Transverse colon (tissue), 4 donors: ENCODE data around the gene GDF7. TPM values are rescaled to one million over a fixed set of nuclear protein-coding genes. Genes with fewer than 3 reads are reported as not detected.

Experiments
- DNase-seq: peaks from one replicate; pipeline ENCODE4 v3.0.0-alpha.2; 2019
- H3K27ac ChIP-seq, 4 donors: fragments of 200-600 bp; sonication (generic); 2 replicates each; pipeline ENCODE4 v1.5.1; 2016 to 2018; ENCODE audit warnings: inconsistent platforms in 4 of 4
- H3K27me3 ChIP-seq: fragments of 200-600 bp; sonication (generic); 2 replicates; pipeline ENCODE4 v1.5.1; 2017; ENCODE audit warnings: inconsistent platforms
- H3K36me3 ChIP-seq, 4 donors: fragments of 200-600 bp; sonication (generic); 2 replicates each; pipeline ENCODE4 v1.5.1; 2017 to 2019; ENCODE audit warnings: inconsistent platforms in 4 of 4
- H3K4me1 ChIP-seq, 4 donors: fragments of 200-600 bp; sonication (generic); 2 replicates each; pipeline ENCODE4 v1.5.1; 2017 to 2020; ENCODE audit warnings: inconsistent platforms in 4 of 4
- H3K4me3 ChIP-seq, 4 donors: fragments of 200-600 bp; sonication (generic); 1 replicate in 1 of 4; 2 replicates in 3 of 4; pipeline versions ENCODE4 v1.5.1 to v1.6.1; 2017 to 2019; ENCODE audit warnings: inconsistent platforms in 4 of 4
- H3K9me3 ChIP-seq, 2 donors: fragments of 200-600 bp; sonication (generic); 2 replicates each; pipeline ENCODE4 v1.5.1; 2017 to 2019; ENCODE audit warnings: inconsistent platforms in 2 of 2
- CTCF ChIP-seq, 5 experiments: fragments of 200-600 bp in 3 of 5; fragments of 450-650 bp in 2 of 5; sonication (generic) in 3 of 5; IDR thresholded peaks; 1 replicate in 2 of 5; 2 replicates in 3 of 5; pipeline ENCODE4 v1.5.1; 2016 to 2017; ENCODE audit warnings: antibody characterized with exemption in 5 of 5, inconsistent platforms in 3 of 5, mild to moderate bottlenecking in 2 of 5, moderate library complexity in 1 of 5
- EP300 ChIP-seq: sonication (generic); formaldehyde crosslinking; IDR thresholded peaks from one replicate; pipeline ENCODE4 v1.6.1; 2017; ENCODE audit warnings: antibody characterized with exemption, low read depth
- POLR2A ChIP-seq: fragments of 450-650 bp; IDR thresholded peaks from one replicate; pipeline ENCODE4 v1.6.1; 2016; ENCODE audit warnings: antibody characterized with exemption, mild to moderate bottlenecking, moderate library complexity
- POLR2AphosphoS5 ChIP-seq, 3 donors: sonication (generic); formaldehyde crosslinking; IDR thresholded peaks; one replicate each; pipeline ENCODE4 v1.6.1; 2016; ENCODE audit warnings: antibody characterized with exemption in 3 of 3
- WGBS, 2 donors: methylation state at CpG; one replicate each; pipeline ENCODE4 v1.1.5; 2018; ENCODE audit warnings: low coverage in 1 of 2; 5-methylcytosine and 5-hydroxymethylcytosine counted together
- in situ Hi-C, 4 donors: fragments of 200-750 bp; cut with MboI; loops; one replicate each; pipeline versions ENCODE4 v1.15.0 to v1.15.1; 2017; ENCODE audit warnings: low sequenced_read_pairs in 3 of 4, low pct_ligation_motif_present in 1 of 4, low pct_unique_long_range_greater_than_20kb in 1 of 4
- intact Hi-C: fragments of 100-400 bp; cut with DNase I; formaldehyde crosslinking; loops from one replicate; pipeline ENCODE4 v1.15.1; 2023; ENCODE audit warnings: low total_unique reads
- total RNA-seq, 4 donors: library from RNA; depleted of rRNA; stranded (reverse); fragments of >200 nt; gene quantifications; one replicate each; pipeline ENCODE4 v1.1.0, GENCODE V29; 2016

Gene GDF7
- total RNA-seq, 4 donors from 2014 or later: 0.20 to 1.1 (median 0.58) TPM

- H3K36me3 ChIP-seq: no peaks in the 10 kb centered on the region
- in situ Hi-C loops (no loop called here), intact Hi-C loops (no loop called here)
- no peak for TF ChIP-seq POLR2A
- TF ChIP-seq EP300: no peak
- TF ChIP-seq POLR2AphosphoS5 (IDR thresholded peaks at IDR 0.05): no peak
- no peak for TF ChIP-seq CTCF (IDR thresholded peaks at IDR 0.05)
- peaks cover 33% of the 10 kb centered on the region for H3K27me3 ChIP-seq
- 63% methylated on average over 6 of the region's 6 CpGs; no CpG with 5 or more reads in 1 of the 2 donors for WGBS, 2 donors
- no peak overlapping the region for H3K4me3 ChIP-seq
- no peaks in the 10 kb centered on the region for H3K9me3 ChIP-seq
- peaks cover 8 to 25% (median 14%) of the 10 kb centered on the region in 4 donors for H3K4me1 ChIP-seq
- peak overlapping the region; percentile 15 to 60 (median 40) for H3K27ac ChIP-seq
- peak; percentile 72 for DNase-seq
Observed at GRCh38 chr2:20675701-20676352, 8.9 kb downstream of the GDF7 start.

GRCh38 chr2:20676353-20677215 lies 9.6 kb downstream of the GDF7 start:
- Histone ChIP-seq H3K27ac (peak overlapping the region; percentile 15 to 60 (median 40)), H3K4me3 (no peak overlapping the region), H3K9me3 (no peaks in the 10 kb centered on the region), H3K36me3 (no peaks in the 10 kb centered on the region), H3K27me3 (peaks cover 25% of the 10 kb centered on the region), H3K4me1 (peaks cover 8 to 24% (median 14%) of the 10 kb centered on the region in 4 donors)
- WGBS, 2 donors: 68% methylated on average over 12 of the region's 12 CpGs; no CpG with 5 or more reads in 1 of the 2 donors
- DNase-seq: peak; percentile 56
- in situ Hi-C loops: no loop called here
- peak in 4 of 5 experiments; percentile 31 to 63 (median 37) for TF ChIP-seq CTCF (IDR thresholded peaks at IDR 0.05)
- TF ChIP-seq POLR2AphosphoS5 (IDR thresholded peaks at IDR 0.05): peak in 1 of 3 donors; percentile 23
- TF ChIP-seq POLR2A: no peak
- no peak for TF ChIP-seq EP300
- intact Hi-C loops: no loop called here

GRCh38 chr2:20677301-20678085 lies 10.5 kb downstream of the GDF7 start:
- intact Hi-C loops (no loop called here), in situ Hi-C loops (no loop called here)
- no peak for DNase-seq
- TF ChIP-seq EP300: no peak
- no peak for TF ChIP-seq POLR2A
- no peak for TF ChIP-seq POLR2AphosphoS5 (IDR thresholded peaks at IDR 0.05)
- TF ChIP-seq CTCF (IDR thresholded peaks at IDR 0.05): no peak
- Histone ChIP-seq H3K9me3 (no peaks in the 10 kb centered on the region), H3K27ac (peak overlapping the region in 1 of 4 donors; percentile 5), H3K36me3 (no peaks in the 10 kb centered on the region), H3K27me3 (peaks cover 16% of the 10 kb centered on the region), H3K4me1 (peaks cover 8 to 20% (median 14%) of the 10 kb centered on the region in 4 donors), H3K4me3 (no peak overlapping the region)
- 79 to 87% methylated on average over 4 to 15 of the region's 15 CpGs for WGBS, 2 donors

- Histone ChIP-seq H3K27ac (peak overlapping the region in 1 of 4 donors; percentile 5), H3K36me3 (no peaks in the 10 kb centered on the region), H3K4me1 (peaks cover 8 to 20% (median 14%) of the 10 kb centered on the region in 4 donors), H3K27me3 (peaks cover 11% of the 10 kb centered on the region), H3K9me3 (no peaks in the 10 kb centered on the region), H3K4me3 (no peak overlapping the region)
- DNase-seq: no peak
- no peak for TF ChIP-seq EP300
- TF ChIP-seq POLR2A: no peak
- TF ChIP-seq CTCF (IDR thresholded peaks at IDR 0.05): no peak
- no peak for TF ChIP-seq POLR2AphosphoS5 (IDR thresholded peaks at IDR 0.05)
- in situ Hi-C loops (no loop called here), intact Hi-C loops (no loop called here)
- WGBS, 2 donors: 64 to 76% methylated on average over 1 of the region's 1 CpG
Observed at GRCh38 chr2:20678086-20678395, 11.1 kb downstream of the GDF7 start.
